Glomerular visceral epithelial cell (primary cell): ENCODE results near the gene TFF1.

Experiments used
- DNase-seq: peaks from one replicate; pipeline ENCODE4 v3.0.0-alpha.2; 2016; ENCODE audit errors: extremely low spot score

Gene TFF1

GRCh38 chr21:42317826-42318746 lies 48.2 kb downstream of the TFF1 start:
- DNase-seq, result no peak

- no peak for DNase-seq
Observed at GRCh38 chr21:42317341-42317741, 49.0 kb downstream of the TFF1 start.

- DNase-seq, result no peak
Observed at GRCh38 chr21:42316891-42317290, 49.4 kb downstream of the TFF1 start.

- DNase-seq, result no peak
Observed at GRCh38 chr21:42315296-42315891, 50.9 kb downstream of the TFF1 start, which contains the start of gene TFF3. TSS of gene TFF3 (minus strand) at chr21:42315409. CDS start at chr21:42315374, 35 bp downstream.

- DNase-seq, result no peak
Observed at GRCh38 chr21:42314616-42315295, 51.6 kb downstream of the TFF1 start.

GRCh38 chr21:42313501-42313969 lies 52.8 kb downstream of the TFF1 start:
- no peak for DNase-seq

- no peak for DNase-seq
Observed at GRCh38 chr21:42312626-42313104, 53.7 kb downstream of the TFF1 start.
